HG03432 (cell line): Measurements from ENCODE around the gene IL15RA.
A peak's percentile ranks its signal among the peaks of the same experiment; 100 is the strongest.
"Not testable (repeated sequence)": the region's sequence is repeated elsewhere in the genome, so short reads cannot be mapped to it uniquely, and the experiment has no call there.

Experiments used
- ATAC-seq: cut with Tn5 transposase; IDR thresholded peaks from one replicate; pipeline ENCODE4 v1.9.1; 2021; ENCODE audit warnings: mild to moderate bottlenecking, moderate library complexity; ENCODE audit not compliant: unreplicated experiment

Gene IL15RA

DNA sequence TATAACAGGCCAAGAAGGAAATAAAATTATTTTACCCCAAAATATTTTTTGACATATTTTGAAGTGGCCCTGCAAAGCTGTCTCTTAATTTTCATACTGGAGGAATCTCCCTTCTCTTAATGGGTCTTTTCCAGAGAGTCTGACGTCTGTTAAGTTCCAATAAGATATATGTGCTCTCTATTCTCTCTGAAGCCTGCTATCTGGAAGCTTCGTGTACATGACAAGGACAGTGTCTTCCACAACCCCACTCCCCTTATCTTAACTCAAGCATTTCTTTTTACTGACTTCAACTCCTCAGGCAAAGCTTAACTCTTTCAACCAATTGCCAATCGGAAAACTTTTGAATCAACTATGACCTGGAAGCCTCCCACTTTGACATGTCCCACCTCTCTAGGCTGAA lies 29.2 kb upstream of the IL15RA start:
- ATAC-seq, result no peak

DNA sequence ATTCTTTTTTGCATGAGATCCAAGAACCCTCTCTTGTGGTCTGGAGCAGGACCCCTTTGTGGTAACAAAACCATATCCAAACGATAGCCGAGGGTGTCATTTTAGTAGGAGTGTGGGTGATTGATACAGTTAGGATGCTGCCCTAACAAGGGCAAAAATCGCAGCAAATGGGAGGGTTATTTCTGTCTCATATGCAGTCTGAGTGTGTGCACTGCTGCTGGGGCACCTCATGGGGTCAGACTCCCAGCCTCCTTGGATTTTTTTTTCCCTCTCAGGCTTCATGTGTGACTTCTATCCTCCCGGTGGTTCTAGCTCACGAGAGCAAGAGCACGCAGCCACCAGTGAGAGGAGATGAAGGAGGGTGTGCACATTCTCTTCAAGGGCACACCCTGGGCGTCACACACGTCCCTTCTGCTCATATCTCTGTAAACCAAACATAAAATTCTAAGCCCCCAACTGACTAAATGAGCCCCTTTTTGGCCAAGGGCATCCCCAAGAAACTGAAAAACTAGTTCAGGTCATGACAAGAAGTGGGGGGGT lies 28.6 kb upstream of the IL15RA start:
- ATAC-seq, result no peak

DNA sequence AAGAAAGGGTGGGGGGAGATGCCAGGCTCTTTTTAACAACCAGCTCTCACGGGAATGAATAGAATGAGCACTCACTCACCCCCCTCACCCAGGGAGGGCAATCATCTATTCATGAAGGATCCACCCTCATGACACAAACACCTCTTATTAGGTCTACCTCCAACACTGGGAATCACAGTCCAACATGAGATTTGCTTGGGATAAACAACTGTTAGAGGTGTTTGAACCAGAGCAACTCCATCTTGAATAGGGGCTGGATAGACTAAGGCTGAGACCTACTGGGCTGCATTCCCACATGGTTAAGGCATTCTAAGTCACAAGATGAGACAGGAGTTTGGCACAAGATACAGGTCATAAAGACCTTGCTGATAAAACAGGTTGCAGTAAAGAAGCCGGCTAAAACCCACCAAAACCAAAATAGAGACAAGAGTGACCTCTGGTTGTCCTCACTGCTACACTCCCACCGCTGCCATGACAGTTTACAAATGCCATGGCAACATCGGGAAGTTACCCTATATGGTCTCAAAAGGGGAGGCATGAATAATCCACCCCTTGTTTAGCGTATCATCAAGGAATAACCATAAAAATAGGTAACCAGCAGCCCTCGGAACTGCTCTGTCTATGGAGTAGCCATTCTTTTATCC lies 27.9 kb upstream of the IL15RA start:
- not testable (repeated sequence) for ATAC-seq

DNA sequence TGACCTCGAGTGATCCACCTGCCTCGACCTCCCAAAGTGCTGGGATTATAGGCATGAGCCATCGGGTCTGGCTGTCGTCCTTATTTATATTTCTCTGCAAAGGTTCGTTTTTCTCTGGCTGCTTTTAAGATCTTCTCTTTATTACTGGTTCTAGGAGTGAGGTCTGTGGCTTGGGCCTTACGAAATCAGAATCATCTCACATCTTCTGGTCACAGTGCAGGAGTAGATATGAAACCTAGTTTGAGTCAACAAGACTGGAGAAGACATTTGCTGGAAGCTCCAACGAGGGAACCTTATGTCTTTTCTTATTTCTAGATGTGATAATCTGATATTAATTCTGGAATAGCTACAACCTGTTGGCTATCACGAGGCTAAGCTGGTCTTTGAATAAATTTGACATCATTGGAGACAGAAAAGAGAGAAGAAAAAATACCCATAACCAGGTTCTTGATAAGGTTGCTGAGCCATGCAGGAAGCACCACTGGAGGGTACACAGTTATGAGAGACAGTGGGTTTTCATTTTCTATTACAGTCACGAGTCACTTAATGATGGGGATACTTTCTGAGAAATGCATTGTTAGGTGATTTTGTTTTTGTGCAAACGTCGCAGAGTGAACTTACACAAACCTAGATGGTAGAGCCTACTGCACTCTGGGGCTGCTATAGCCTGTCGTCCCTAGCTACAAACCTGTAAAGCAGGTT lies 25.6 kb upstream of the IL15RA start:
- peak; percentile 65 for ATAC-seq

DNA sequence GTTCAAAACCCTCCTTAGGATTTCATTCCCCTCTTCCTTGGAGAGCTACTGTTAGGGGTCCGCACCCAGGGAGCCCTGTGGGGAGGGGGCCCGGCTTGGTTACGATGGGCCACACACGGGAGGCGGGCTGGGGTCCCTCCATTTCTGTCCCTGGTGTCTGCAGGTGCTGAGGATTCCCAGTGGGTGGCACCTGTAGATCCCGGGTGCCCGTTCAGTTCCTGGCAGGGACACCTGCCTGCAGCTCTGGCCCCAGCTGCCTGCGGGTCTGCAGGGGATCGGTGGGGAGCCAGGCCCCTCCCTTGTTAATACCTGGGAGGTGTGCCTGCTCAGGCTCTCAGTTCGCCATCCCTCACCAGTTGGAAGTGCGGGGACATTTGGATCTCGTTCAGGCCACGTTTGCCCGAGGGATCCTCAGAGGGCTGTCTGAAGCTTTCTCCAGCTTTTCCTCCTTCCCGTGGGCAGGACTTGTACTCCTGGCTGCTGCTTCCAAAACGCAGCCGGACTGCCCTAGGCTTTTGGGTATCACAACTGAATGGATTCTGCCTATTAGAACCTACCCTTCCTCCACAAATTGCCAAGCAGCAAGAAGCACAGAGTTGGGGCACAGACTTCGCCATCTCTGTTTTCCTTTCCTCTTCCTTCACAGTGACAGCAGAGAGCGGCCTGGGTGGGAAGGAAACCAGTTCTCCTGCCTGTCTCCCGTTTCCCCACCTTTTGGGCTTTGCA lies 22.3 kb upstream of the IL15RA start:
- no peak for ATAC-seq

DNA sequence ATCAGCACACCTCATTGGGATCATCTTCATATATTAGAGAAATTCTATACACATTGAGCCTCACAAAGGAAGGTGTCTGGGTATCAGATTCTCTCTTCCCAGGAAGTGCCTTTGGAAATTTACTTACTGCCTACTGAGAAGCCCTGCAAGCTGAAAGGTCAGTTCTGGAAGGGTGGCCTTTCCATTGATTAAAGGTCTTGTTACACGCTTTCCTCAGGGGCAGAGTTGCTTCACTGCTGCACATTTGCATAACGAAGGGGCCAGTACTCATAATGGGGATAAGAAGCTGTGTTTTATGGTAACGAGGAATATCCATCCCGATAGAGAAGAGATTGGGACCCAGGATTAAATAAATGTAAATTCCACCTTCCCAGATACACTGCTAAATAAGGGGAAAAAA lies 19.4 kb upstream of the IL15RA start:
- ATAC-seq, result no peak

DNA sequence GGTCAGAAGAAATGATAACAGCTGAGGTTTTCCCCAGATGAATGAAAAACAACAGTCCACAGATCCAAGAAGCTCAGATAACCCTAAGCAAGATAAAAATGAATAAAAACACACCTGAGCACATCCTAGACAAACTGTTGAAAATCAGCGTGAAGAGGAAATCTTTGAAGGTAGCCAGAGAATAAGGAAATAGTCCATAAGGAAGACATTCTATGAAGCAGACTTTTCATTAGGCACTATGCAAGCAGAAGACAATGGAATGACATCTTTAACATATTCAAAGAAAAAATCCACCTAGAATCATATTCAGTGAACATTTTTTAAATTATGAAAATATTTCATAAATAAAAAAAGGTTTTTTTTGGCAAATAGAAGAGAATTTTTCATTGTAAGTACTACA lies 15.1 kb upstream of the IL15RA start:
- no peak for ATAC-seq

DNA sequence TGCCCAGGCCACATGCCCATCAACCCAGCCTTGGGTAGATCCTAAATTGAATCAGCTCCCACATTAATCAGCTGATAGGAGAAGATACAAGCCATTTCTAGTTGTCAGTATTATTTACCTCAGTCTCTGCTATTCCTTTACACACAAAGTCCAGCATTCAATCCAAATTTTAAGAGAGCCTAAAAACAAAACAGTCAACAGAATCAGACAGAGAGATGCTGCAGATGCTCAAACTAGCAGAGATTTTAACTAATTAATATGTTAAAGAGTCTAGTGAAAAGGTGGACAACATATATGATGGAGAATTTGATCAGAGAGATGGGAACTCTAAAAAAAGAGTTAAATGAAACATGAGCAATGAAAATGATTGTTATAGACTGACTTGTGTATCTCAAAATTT lies 14.4 kb upstream of the IL15RA start:
- no peak for ATAC-seq

DNA sequence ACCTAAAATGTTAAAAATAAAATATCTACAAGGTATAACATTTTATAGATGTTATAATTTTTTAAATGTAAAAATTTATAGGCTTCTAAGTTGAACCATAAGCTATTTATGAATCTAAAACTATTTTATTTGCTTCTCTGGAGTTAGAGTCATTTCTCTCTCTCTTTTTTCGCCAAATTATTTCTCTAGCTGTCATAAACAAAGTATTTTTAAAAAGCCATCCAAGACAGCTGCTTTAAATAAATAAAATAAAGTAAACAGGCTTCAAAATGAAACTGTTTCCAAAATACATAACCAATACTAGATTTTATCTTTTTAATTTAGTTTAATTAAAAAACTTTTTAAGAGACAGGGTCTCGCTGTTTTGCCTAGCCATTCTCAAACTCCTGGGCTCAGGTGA lies 12.4 kb upstream of the IL15RA start:
- no peak for ATAC-seq

DNA sequence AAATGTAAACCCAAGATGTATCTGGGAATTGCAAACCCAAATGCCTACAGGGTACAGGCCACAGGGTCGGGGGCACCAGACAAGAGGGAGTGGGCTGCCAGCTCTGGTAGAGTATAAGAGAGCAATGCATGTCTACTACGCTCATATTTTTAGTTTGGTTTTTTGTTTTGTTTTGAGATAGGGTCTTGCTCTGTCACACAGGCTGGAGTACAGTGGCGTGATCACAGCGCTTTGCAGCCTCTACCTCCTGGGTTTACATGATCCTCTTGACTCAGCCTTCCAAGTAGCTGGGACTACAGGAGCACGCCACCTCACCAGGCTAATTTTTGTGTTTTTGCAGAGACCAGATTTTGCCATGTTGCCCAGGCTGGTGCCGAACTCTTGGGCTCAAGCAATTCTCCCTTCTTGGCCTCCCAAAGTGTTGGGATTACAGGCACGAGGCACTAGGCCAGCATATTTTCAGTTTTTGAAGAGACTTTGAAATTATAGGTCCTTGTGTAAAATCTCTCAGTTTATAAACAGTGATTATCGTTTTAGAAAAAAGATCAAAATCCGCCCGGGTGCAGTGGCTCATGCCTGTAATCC lies 11.1 kb upstream of the IL15RA start:
- no peak for ATAC-seq

DNA sequence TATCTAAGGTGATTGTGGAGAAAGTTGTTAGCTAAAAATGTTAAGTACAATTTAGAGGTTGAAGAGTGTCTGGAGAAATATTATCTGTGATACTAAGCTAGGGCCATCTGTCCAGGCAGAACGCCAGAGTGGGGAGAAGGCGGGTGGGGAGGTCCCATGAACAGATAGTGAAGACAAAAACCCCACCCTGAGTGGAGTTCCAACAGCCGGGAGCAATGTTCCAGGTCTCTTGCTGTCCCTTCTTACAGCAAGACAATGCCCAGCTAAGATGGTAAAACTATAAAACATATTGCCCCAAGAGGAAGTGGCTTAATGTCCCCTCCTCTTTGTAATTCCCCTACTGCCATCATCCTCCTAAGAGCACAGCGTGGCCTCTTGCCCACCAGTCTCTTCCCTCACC lies 10.4 kb upstream of the IL15RA start:
- no peak for ATAC-seq

DNA sequence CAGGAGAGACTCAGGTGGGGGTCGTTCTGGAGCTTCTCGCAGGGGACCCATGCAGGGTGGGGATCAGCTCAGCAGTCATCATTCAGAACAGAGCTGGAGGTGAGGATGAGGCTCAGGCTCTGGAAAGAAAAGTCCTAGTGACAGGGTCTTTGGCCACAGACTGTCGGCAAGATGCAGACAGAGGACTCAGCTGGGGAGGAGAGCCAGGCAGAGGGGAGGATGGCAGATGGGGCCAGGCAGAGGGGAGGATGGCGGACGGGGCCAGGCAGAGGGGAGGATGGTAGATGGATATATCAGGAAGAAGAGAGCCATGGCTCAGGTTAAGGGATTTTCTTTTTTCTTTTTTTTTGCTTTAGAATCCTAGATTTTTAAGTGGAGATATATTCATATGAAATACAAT lies 7.7 kb upstream of the IL15RA start:
- no peak for ATAC-seq

DNA sequence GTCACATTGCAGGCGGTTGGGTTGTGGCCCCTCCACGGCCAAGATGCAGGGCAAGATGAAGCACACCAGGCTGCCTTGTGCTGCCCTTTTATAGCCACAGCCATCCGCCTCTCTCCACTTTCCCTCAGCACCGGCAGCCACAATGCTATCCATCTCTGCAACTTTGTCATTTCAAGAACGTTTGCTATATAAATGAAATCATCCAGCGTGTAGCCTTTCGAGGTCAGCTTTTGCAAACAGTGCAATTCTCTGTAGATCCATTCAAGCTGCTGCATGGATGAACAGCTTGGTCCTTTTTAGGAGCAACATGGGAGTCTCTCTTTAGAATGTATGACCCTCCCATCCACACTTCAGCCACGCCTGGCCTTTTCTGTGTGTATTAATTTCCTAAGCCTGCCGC lies 6.4 kb upstream of the IL15RA start:
- no peak for ATAC-seq

DNA sequence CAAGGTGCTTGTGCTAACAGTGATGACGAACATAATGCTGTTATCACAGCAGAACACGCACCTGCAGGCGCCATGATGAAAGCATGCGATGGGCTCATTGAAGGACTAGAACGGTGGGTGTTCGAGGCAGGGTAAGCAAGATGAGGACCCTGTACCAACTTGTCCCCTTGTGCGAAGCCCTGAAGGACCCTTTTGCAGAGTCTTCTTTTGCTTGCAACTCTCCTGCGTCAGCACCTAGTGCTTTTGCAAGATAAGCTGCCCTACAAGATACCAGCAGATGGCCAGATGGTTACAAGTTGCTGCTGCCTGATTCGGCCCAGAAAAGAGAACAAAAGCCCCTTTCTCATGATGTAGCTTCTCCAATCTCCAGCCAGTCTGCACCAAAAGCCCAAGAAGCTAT lies 4.2 kb upstream of the IL15RA start:
- no peak for ATAC-seq

DNA sequence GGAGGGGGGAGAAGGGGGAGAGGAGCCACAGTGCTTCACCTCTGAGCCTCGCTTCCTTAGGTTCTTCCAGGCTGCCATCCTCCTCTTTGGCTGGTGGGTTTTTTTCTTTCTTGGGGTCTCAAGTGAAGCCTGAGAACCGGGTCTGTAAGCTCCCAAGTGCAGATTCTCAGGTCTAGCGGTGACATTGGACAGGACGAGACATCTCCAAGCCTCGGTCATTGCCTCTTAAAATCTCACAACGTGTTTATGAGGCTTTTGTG lies 817 bp upstream of the IL15RA start:
- no peak for ATAC-seq

DNA sequence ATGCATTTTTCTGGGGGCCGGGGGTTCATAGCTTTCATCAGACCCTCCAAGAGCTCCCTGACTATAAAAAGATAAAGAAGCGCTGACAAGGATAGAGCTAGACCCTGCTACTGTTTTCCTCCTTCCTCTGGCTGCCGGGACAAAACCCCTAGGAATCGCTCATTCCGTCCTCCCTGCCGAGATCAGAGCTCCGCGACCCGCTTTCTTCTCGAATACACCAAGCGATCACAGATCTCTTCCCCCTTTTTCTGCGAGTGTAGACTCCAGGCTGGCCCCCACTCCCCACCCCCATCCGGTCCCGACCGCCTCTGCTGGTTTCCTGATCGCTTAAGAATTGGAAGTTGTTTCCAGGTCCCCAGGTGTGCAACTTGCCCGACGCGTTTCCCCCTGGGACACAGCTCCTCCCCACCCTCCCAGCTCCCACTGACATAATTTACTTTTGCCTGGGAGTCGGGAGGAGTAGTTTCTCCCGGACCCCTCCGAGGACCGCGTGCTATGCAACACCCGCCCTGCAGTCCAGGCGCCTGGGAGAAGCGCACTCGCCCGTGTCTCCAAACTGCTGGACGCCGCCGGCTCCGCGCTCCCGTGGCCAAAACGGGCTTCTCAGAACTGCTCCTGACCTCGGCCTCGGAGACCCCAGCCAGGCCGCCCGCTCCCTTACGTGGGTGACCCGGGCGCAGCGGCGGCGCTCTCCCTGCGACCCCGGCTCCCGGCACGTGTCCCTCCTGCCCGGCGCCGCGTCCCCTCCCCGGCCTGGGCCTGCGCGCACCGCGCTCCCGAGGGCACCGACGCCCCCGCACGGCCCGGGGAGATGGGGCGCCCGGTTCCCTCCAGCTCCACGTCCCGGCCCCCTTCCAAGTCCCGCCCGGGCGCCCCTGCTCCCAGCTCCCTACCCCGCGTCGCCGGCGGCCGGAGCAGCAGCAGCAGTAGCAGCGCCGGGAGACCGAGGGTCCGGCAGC lies 552 bp downstream of the IL15RA start:
- ATAC-seq, result peak; percentile 13

DNA sequence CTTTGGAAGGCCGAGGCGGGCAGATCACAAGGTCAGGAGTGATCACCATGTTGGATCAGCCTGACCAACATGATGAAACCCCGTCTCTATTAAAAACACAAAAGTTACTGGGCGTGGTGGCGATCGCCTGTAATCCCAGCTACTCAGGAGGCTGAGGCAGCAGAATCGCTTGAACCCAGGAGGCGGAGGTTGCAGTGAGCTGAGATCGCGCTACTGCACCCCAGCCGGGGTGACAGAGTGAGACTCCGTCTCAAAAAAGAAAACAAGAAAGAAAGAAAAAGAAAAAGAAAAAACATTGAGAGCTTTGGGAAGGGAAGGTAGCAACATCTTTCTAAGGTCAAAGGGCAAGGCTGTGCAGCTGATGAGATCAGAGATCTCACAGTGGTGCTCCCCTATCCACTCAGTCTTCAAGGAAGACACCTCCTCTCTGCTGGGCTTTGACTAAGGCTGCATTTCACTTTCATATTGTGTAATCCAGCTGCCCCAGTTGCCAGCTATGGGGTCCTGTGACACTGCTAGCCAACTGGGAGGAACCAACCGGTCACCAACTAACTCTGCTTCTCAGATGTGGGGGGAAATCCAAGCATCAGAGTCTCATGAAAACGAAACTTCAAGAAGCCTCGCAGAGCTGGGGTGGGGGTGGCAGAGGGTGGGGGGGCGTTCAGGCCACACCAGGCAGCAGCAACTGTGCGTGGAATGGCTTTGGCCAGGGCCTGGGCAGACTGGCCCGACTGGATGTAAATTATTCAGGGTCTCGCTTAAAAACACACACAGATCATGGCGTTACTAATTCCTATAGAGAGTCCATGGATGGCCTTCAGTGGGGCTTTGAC lies 1.5 kb downstream of the IL15RA start:
- peak; percentile 63 for ATAC-seq

DNA sequence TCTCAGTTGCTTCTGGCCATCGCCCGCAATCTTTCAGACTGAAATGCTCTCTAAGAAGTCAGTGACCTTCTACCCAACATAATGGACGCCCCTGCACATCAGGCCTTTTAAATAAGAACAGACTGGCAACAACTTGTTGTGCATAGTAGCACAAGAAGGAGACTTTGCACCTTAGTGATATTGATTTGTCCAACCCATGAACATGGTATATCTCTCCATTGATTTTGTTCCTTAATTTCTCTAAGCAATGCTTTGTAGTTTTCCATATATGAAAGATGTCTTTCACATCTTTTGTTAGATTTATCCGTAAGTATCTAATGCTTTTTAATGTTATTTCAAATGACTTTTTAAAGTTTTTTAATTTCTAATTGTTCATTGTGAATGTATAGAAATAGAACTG lies 4.3 kb downstream of the IL15RA start:
- ATAC-seq, result no peak

DNA sequence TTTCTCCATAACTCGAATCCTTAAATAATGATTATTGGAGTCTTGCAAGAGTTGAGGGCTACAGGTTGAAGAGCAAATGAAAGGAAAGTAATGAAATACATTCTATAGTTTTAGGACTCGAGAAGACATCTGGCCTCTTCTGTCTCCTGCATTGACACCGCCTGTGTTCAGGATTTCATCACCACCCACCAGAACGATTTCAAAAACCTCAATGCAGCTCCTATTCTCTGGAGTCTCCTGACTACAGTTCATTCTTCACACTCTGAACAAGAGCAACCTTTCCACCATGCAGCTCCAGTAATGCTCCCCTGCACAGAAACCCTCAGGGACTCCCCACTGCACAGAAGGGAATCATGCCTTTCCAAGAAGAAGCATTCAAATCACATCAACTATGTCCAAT lies 5.5 kb downstream of the IL15RA start:
- ATAC-seq, result no peak

DNA sequence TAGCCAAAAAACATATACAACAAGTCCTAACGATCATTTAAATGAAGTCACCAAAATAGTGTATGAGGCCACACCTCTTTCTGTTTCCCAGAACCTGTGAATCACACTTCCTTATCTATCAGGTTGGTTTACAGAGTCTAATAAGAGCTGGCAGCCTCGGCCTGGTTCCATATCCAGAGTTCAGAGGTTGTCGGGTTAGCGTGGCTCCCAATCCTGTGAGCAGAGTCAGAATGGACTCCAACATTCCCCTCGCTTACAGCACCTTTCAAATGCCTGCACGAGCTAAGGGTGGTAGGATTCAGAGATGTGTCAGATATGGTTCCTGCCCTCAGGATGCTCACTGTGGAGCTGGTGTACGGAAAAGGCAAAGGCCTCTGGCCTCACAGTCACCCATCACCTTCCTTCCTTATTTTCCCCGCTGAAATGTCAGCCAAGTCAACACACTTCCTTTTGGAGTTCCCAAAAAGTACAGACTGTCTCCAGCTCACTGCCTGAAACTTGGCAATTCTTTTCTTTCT lies 6.0 kb downstream of the IL15RA start:
- ATAC-seq, result no peak
